Measurements from ENCODE around the gene GJA1.
"Not testable (repeated sequence)": the region's sequence is repeated elsewhere in the genome, so short reads cannot be mapped to it uniquely, and the experiment has no call there.

The GJA1 gene

GRCh38 chr6:121442576-121442975, 7.1 kb downstream of the GJA1 start:
- 50% methylated on average over 2 of the region's 2 CpGs for WGBS (ENCODE audit: insufficient coverage)
- POLR2A ChIA-PET, result no interaction called here
- no peaks in the 10 kb centered on the region for H3K9me3 ChIP-seq (ENCODE audit: control extremely low read depth in 1 of 5, control insufficient read depth in 4 of 5, insufficient read depth in 2 of 5, low read depth in 1 of 5, low read length in 4 of 5)
- DNase-seq, result no peak
- H3K27ac ChIP-seq (ENCODE audit: insufficient read depth in 1 of 2, low read depth in 1 of 2, low read length in 2 of 2, poor library complexity in 1 of 2, severe bottlenecking in 2 of 2), result no peak overlapping the region
- CTCF ChIA-PET, result interaction anchor here (3.5 kb wide), 1 partner anchor 408 kb away, joined by 12 read pairs; no protein-coding TSS in a partner anchor
- no peaks in the 10 kb centered on the region for H3K36me3 ChIP-seq (ENCODE audit: control insufficient read depth in 4 of 4, insufficient read depth in 4 of 4, low read length in 3 of 4)
- peaks cover 14 to 42% (median 16%) of the 10 kb centered on the region in 5 experiments for H3K27me3 ChIP-seq (replicated peaks in 2 of 5; ENCODE audit: control insufficient read depth in 4 of 5, insufficient read depth in 5 of 5, low read length in 4 of 5)
- peaks cover 0 to 4% (median under 1%) of the 10 kb centered on the region in 4 experiments for H3K4me1 ChIP-seq (ENCODE audit: control extremely low read depth in 1 of 4, control insufficient read depth in 4 of 4, insufficient read depth in 4 of 4, low read length in 3 of 4)
- no peak overlapping the region for H3K4me3 ChIP-seq (ENCODE audit: control insufficient read depth in 1 of 7, extremely low read depth in 1 of 7, insufficient read depth in 4 of 7, low read depth in 2 of 7, low read length in 6 of 7)

GRCh38 chr6:121443971-121444541, 8.6 kb downstream of the GJA1 start:
- ChIA-PET POLR2A (no interaction called here), CTCF (interaction anchor here (1.1 to 3.5 kb wide), 3 partner anchors 8 to 406 kb away, joined by 3 to 12 read pairs (median 3); no protein-coding TSS in a partner anchor)
- no peak for DNase-seq
- Histone ChIP-seq H3K9me3 (ENCODE audit: control extremely low read depth in 1 of 5, control insufficient read depth in 4 of 5, insufficient read depth in 2 of 5, low read depth in 1 of 5, low read length in 4 of 5) (no peaks in the 10 kb centered on the region), H3K27me3 (replicated peaks in 2 of 5; ENCODE audit: control insufficient read depth in 4 of 5, insufficient read depth in 5 of 5, low read length in 4 of 5) (peaks cover 4 to 28% (median 10%) of the 10 kb centered on the region in 5 experiments), H3K4me1 (ENCODE audit: control extremely low read depth in 1 of 4, control insufficient read depth in 4 of 4, insufficient read depth in 4 of 4, low read length in 3 of 4) (no peaks in the 10 kb centered on the region), H3K36me3 (ENCODE audit: control insufficient read depth in 4 of 4, insufficient read depth in 4 of 4, low read length in 3 of 4) (no peaks in the 10 kb centered on the region), H3K4me3 (ENCODE audit: control insufficient read depth in 1 of 7, extremely low read depth in 1 of 7, insufficient read depth in 4 of 7, low read depth in 2 of 7, low read length in 6 of 7) (no peak overlapping the region), H3K27ac (ENCODE audit: insufficient read depth in 1 of 2, low read depth in 1 of 2, low read length in 2 of 2, poor library complexity in 1 of 2, severe bottlenecking in 2 of 2) (no peak overlapping the region)
- 89% methylated on average over 3 of the region's 3 CpGs for WGBS (ENCODE audit: insufficient coverage)

- H3K4me3 ChIP-seq (ENCODE audit: control insufficient read depth in 1 of 7, extremely low read depth in 1 of 7, insufficient read depth in 4 of 7, low read depth in 2 of 7, low read length in 6 of 7); H3K36me3 ChIP-seq (ENCODE audit: control insufficient read depth in 4 of 4, insufficient read depth in 4 of 4, low read length in 3 of 4); DNase-seq; CTCF ChIA-PET; H3K27ac ChIP-seq (ENCODE audit: insufficient read depth in 1 of 2, low read depth in 1 of 2, low read length in 2 of 2, poor library complexity in 1 of 2, severe bottlenecking in 2 of 2); H3K9me3 ChIP-seq (ENCODE audit: control extremely low read depth in 1 of 5, control insufficient read depth in 4 of 5, insufficient read depth in 2 of 5, low read depth in 1 of 5, low read length in 4 of 5); POLR2A ChIA-PET; H3K4me1 ChIP-seq (ENCODE audit: control extremely low read depth in 1 of 4, control insufficient read depth in 4 of 4, insufficient read depth in 4 of 4, low read length in 3 of 4): not testable (repeated sequence)
- 96% methylated on average over 3 of the region's 7 CpGs for WGBS (ENCODE audit: insufficient coverage)
- peaks cover 0 to 11% (median 6%) of the 10 kb centered on the region in 5 experiments for H3K27me3 ChIP-seq (replicated peaks in 2 of 5; ENCODE audit: control insufficient read depth in 4 of 5, insufficient read depth in 5 of 5, low read length in 4 of 5)
These were observed 11.3 kb downstream of the GJA1 start for GRCh38 chr6:121446705-121447104.

GRCh38 chr6:121447746-121448145, 12.3 kb downstream of the GJA1 start:
- H3K4me1 ChIP-seq (ENCODE audit: control extremely low read depth in 1 of 4, control insufficient read depth in 4 of 4, insufficient read depth in 4 of 4, low read length in 3 of 4); H3K27ac ChIP-seq (ENCODE audit: insufficient read depth in 1 of 2, low read depth in 1 of 2, low read length in 2 of 2, poor library complexity in 1 of 2, severe bottlenecking in 2 of 2); H3K9me3 ChIP-seq (ENCODE audit: control extremely low read depth in 1 of 5, control insufficient read depth in 4 of 5, insufficient read depth in 2 of 5, low read depth in 1 of 5, low read length in 4 of 5); POLR2A ChIA-PET; DNase-seq; H3K36me3 ChIP-seq (ENCODE audit: control insufficient read depth in 4 of 4, insufficient read depth in 4 of 4, low read length in 3 of 4); H3K27me3 ChIP-seq (replicated peaks in 2 of 5; ENCODE audit: control insufficient read depth in 4 of 5, insufficient read depth in 5 of 5, low read length in 4 of 5); CTCF ChIA-PET; H3K4me3 ChIP-seq (ENCODE audit: control insufficient read depth in 1 of 7, extremely low read depth in 1 of 7, insufficient read depth in 4 of 7, low read depth in 2 of 7, low read length in 6 of 7): not testable (repeated sequence)
- 98% methylated on average over 5 of the region's 7 CpGs for WGBS (ENCODE audit: insufficient coverage)

GRCh38 chr6:121448528-121448927, 13.1 kb downstream of the GJA1 start:
- CTCF ChIA-PET; POLR2A ChIA-PET; H3K9me3 ChIP-seq (ENCODE audit: control extremely low read depth in 1 of 5, control insufficient read depth in 4 of 5, insufficient read depth in 2 of 5, low read depth in 1 of 5, low read length in 4 of 5); H3K4me3 ChIP-seq (ENCODE audit: control insufficient read depth in 1 of 7, extremely low read depth in 1 of 7, insufficient read depth in 4 of 7, low read depth in 2 of 7, low read length in 6 of 7); H3K4me1 ChIP-seq (ENCODE audit: control extremely low read depth in 1 of 4, control insufficient read depth in 4 of 4, insufficient read depth in 4 of 4, low read length in 3 of 4); H3K27ac ChIP-seq (ENCODE audit: insufficient read depth in 1 of 2, low read depth in 1 of 2, low read length in 2 of 2, poor library complexity in 1 of 2, severe bottlenecking in 2 of 2); H3K27me3 ChIP-seq (replicated peaks in 2 of 5; ENCODE audit: control insufficient read depth in 4 of 5, insufficient read depth in 5 of 5, low read length in 4 of 5); H3K36me3 ChIP-seq (ENCODE audit: control insufficient read depth in 4 of 4, insufficient read depth in 4 of 4, low read length in 3 of 4); DNase-seq: not testable (repeated sequence)
- no CpG with 5 or more reads among the region's 2 CpGs for WGBS (ENCODE audit: insufficient coverage)

- Histone ChIP-seq H3K4me1 (ENCODE audit: control extremely low read depth in 1 of 4, control insufficient read depth in 4 of 4, insufficient read depth in 4 of 4, low read length in 3 of 4) (no peaks in the 10 kb centered on the region), H3K9me3 (ENCODE audit: control extremely low read depth in 1 of 5, control insufficient read depth in 4 of 5, insufficient read depth in 2 of 5, low read depth in 1 of 5, low read length in 4 of 5) (no peaks in the 10 kb centered on the region), H3K27ac (ENCODE audit: insufficient read depth in 1 of 2, low read depth in 1 of 2, low read length in 2 of 2, poor library complexity in 1 of 2, severe bottlenecking in 2 of 2) (no peak overlapping the region), H3K27me3 (replicated peaks in 2 of 5; ENCODE audit: control insufficient read depth in 4 of 5, insufficient read depth in 5 of 5, low read length in 4 of 5) (peaks cover 0 to under 1% (median 0%) of the 10 kb centered on the region in 5 experiments), H3K4me3 (ENCODE audit: control insufficient read depth in 1 of 7, extremely low read depth in 1 of 7, insufficient read depth in 4 of 7, low read depth in 2 of 7, low read length in 6 of 7) (no peak overlapping the region), H3K36me3 (ENCODE audit: control insufficient read depth in 4 of 4, insufficient read depth in 4 of 4, low read length in 3 of 4) (no peaks in the 10 kb centered on the region)
- no peak for DNase-seq
- ChIA-PET CTCF (no interaction called here), POLR2A (no interaction called here)
- no CpG with 5 or more reads among the region's 1 CpG for WGBS (ENCODE audit: insufficient coverage)
These were observed 13.9 kb downstream of the GJA1 start for GRCh38 chr6:121449331-121449730.

- Histone ChIP-seq H3K27me3 (replicated peaks in 2 of 5; ENCODE audit: control insufficient read depth in 4 of 5, insufficient read depth in 5 of 5, low read length in 4 of 5) (no peaks in the 10 kb centered on the region), H3K27ac (ENCODE audit: insufficient read depth in 1 of 2, low read depth in 1 of 2, low read length in 2 of 2, poor library complexity in 1 of 2, severe bottlenecking in 2 of 2) (no peak overlapping the region), H3K4me1 (ENCODE audit: control extremely low read depth in 1 of 4, control insufficient read depth in 4 of 4, insufficient read depth in 4 of 4, low read length in 3 of 4) (no peaks in the 10 kb centered on the region), H3K36me3 (ENCODE audit: control insufficient read depth in 4 of 4, insufficient read depth in 4 of 4, low read length in 3 of 4) (no peaks in the 10 kb centered on the region), H3K9me3 (ENCODE audit: control extremely low read depth in 1 of 5, control insufficient read depth in 4 of 5, insufficient read depth in 2 of 5, low read depth in 1 of 5, low read length in 4 of 5) (no peaks in the 10 kb centered on the region), H3K4me3 (ENCODE audit: control insufficient read depth in 1 of 7, extremely low read depth in 1 of 7, insufficient read depth in 4 of 7, low read depth in 2 of 7, low read length in 6 of 7) (no peak overlapping the region)
- ChIA-PET POLR2A (no interaction called here), CTCF (no interaction called here)
- WGBS (ENCODE audit: insufficient coverage), result 100% methylated on average over 5 of the region's 11 CpGs
- DNase-seq, result no peak
These were observed 14.8 kb downstream of the GJA1 start for GRCh38 chr6:121450242-121450641.
